ENCODE results near the gene NFAT5.

GRCh38 chr16:69718111-69718764 is 152.5 kb downstream of the NFAT5 start:
- no peak for TF ChIP-seq CTCF (IDR thresholded peaks at IDR 0.05)
- no peak for TF ChIP-seq EZH2 (IDR thresholded peaks at IDR 0.05)
- TF ChIP-seq EZH2phosphoT487 (IDR thresholded peaks at IDR 0.05) = no peak

Measured in neural progenitor cell (in vitro differentiated cells).